ES-I3 (cell line): Measurements from ENCODE around the gene SMC5.

ENCODE experiments used
- H3K36me3 ChIP-seq: 2 replicates; pipeline ENCODE4 v1.6.1; 2013; ENCODE audit warnings: mild to moderate bottlenecking, low read length, control low read depth, moderate library complexity; ENCODE audit not compliant: insufficient read depth
- H3K4me1 ChIP-seq: 2 replicates; pipeline ENCODE4 v1.6.1; 2013; ENCODE audit warnings: mild to moderate bottlenecking, control low read depth, low read length; ENCODE audit not compliant: insufficient read depth
- H3K9ac ChIP-seq: 2 replicates; pipeline ENCODE4 v1.6.1; 2013; ENCODE audit warnings: low read depth, mild to moderate bottlenecking, low read length, moderate library complexity
- H3K9me3 ChIP-seq: 2 replicates; pipeline ENCODE4 v1.6.1; 2013; ENCODE audit warnings: mild to moderate bottlenecking, low read length, moderate library complexity; ENCODE audit not compliant: control insufficient read depth, insufficient read depth

The SMC5 gene

GRCh38 chr9:70352802-70353201 is 94.0 kb downstream of the SMC5 start:
- Histone ChIP-seq H3K36me3 (no peaks in the 10 kb centered on the region), H3K9ac (no peak overlapping the region), H3K4me1 (no peaks in the 10 kb centered on the region), H3K9me3 (no peaks in the 10 kb centered on the region)

- no peak overlapping the region for H3K9ac ChIP-seq
- H3K36me3 ChIP-seq = no peaks in the 10 kb centered on the region
- no peaks in the 10 kb centered on the region for H3K9me3 ChIP-seq
- H3K4me1 ChIP-seq = no peaks in the 10 kb centered on the region
Observed at GRCh38 chr9:70355801-70356200, 97.0 kb downstream of the SMC5 start.

- H3K36me3 ChIP-seq = no peaks in the 10 kb centered on the region
- H3K4me1 ChIP-seq = no peaks in the 10 kb centered on the region
- no peak overlapping the region for H3K9ac ChIP-seq
- H3K9me3 ChIP-seq = no peaks in the 10 kb centered on the region
Observed at GRCh38 chr9:70362952-70363351, 104.2 kb downstream of the SMC5 start.

- Histone ChIP-seq H3K4me1 (no peaks in the 10 kb centered on the region), H3K9ac (no peak overlapping the region), H3K9me3 (no peaks in the 10 kb centered on the region)
Observed at GRCh38 chr9:70363760-70364159, 105.0 kb downstream of the SMC5 start.

GRCh38 chr9:70367305-70367930 is 108.6 kb downstream of the SMC5 start:
- Histone ChIP-seq H3K36me3 (no peaks in the 10 kb centered on the region), H3K4me1 (no peaks in the 10 kb centered on the region), H3K9ac (no peak overlapping the region), H3K9me3 (no peaks in the 10 kb centered on the region)

More at GRCh38 chr9:70363760-70364159, 105.0 kb downstream of the SMC5 start:
- no peaks in the 10 kb centered on the region for H3K36me3 ChIP-seq

GRCh38 chr9:70374962-70375618 is 116.3 kb downstream of the SMC5 start:
- peaks cover 8% of the 10 kb centered on the region; the same call in 1 of the 2 replicates for H3K4me1 ChIP-seq
- H3K9me3 ChIP-seq = no peaks in the 10 kb centered on the region
- H3K9ac ChIP-seq = no peak overlapping the region
- H3K36me3 ChIP-seq = no peaks in the 10 kb centered on the region

GRCh38 chr9:70382046-70382708 is 123.4 kb downstream of the SMC5 start:
- Histone ChIP-seq H3K9ac (no peak overlapping the region), H3K9me3 (no peaks in the 10 kb centered on the region), H3K4me1 (no peaks in the 10 kb centered on the region), H3K36me3 (no peaks in the 10 kb centered on the region)

- no peaks in the 10 kb centered on the region for H3K4me1 ChIP-seq
- H3K9ac ChIP-seq = no peak overlapping the region
- H3K9me3 ChIP-seq = no peaks in the 10 kb centered on the region
Observed at GRCh38 chr9:70382709-70383605, 124.2 kb downstream of the SMC5 start.

GRCh38 chr9:70385426-70385825 is 126.6 kb downstream of the SMC5 start:
- H3K9ac ChIP-seq = no peak overlapping the region
- H3K9me3 ChIP-seq = no peaks in the 10 kb centered on the region
- no peaks in the 10 kb centered on the region for H3K4me1 ChIP-seq
- H3K36me3 ChIP-seq = no peaks in the 10 kb centered on the region

More at GRCh38 chr9:70382709-70383605, 124.2 kb downstream of the SMC5 start:
- no peaks in the 10 kb centered on the region for H3K36me3 ChIP-seq

GRCh38 chr9:70387663-70388062 is 128.9 kb downstream of the SMC5 start:
- Histone ChIP-seq H3K9me3 (no peaks in the 10 kb centered on the region), H3K36me3 (no peaks in the 10 kb centered on the region), H3K9ac (no peak overlapping the region), H3K4me1 (peaks cover 7% of the 10 kb centered on the region; the same call in 1 of the 2 replicates)

- Histone ChIP-seq H3K9ac (no peak overlapping the region), H3K36me3 (no peaks in the 10 kb centered on the region), H3K9me3 (no peaks in the 10 kb centered on the region), H3K4me1 (peaks cover 7% of the 10 kb centered on the region; the same call in 1 of the 2 replicates)
Observed at GRCh38 chr9:70389188-70389587, 130.4 kb downstream of the SMC5 start.

- no peaks in the 10 kb centered on the region for H3K36me3 ChIP-seq
- no peaks in the 10 kb centered on the region for H3K9me3 ChIP-seq
- H3K4me1 ChIP-seq = peaks cover 7% of the 10 kb centered on the region; the same call in 1 of the 2 replicates
- H3K9ac ChIP-seq = no peak overlapping the region
Observed at GRCh38 chr9:70389621-70390266, 131.0 kb downstream of the SMC5 start.

GRCh38 chr9:70390933-70391341 is 132.2 kb downstream of the SMC5 start:
- H3K36me3 ChIP-seq = no peaks in the 10 kb centered on the region
- H3K4me1 ChIP-seq = peaks cover 7% of the 10 kb centered on the region; the same call in 1 of the 2 replicates
- H3K9ac ChIP-seq = no peak overlapping the region
- H3K9me3 ChIP-seq = no peaks in the 10 kb centered on the region

- H3K4me1 ChIP-seq = peaks cover 7% of the 10 kb centered on the region; the same call in 1 of the 2 replicates
- H3K9ac ChIP-seq = no peak overlapping the region
- no peaks in the 10 kb centered on the region for H3K9me3 ChIP-seq
Observed at GRCh38 chr9:70392189-70392588, 133.4 kb downstream of the SMC5 start.

More at GRCh38 chr9:70392189-70392588, 133.4 kb downstream of the SMC5 start:
- no peaks in the 10 kb centered on the region for H3K36me3 ChIP-seq
